Stimulated activated CD4-positive, alpha-beta T cell treated with anti-CD3 and anti-CD28 coated beads, TNF-alpha, amount 100 ng/mL, for 24 hours (primary cell): ENCODE measurements around the gene CSF2.

ENCODE experiments used
- DNase-seq, 3 experiments: peaks; one replicate each; pipeline ENCODE4 v3.0.0-alpha.2; 2020; ENCODE audit warnings: low read depth in 3 of 3

Gene CSF2

DNA sequence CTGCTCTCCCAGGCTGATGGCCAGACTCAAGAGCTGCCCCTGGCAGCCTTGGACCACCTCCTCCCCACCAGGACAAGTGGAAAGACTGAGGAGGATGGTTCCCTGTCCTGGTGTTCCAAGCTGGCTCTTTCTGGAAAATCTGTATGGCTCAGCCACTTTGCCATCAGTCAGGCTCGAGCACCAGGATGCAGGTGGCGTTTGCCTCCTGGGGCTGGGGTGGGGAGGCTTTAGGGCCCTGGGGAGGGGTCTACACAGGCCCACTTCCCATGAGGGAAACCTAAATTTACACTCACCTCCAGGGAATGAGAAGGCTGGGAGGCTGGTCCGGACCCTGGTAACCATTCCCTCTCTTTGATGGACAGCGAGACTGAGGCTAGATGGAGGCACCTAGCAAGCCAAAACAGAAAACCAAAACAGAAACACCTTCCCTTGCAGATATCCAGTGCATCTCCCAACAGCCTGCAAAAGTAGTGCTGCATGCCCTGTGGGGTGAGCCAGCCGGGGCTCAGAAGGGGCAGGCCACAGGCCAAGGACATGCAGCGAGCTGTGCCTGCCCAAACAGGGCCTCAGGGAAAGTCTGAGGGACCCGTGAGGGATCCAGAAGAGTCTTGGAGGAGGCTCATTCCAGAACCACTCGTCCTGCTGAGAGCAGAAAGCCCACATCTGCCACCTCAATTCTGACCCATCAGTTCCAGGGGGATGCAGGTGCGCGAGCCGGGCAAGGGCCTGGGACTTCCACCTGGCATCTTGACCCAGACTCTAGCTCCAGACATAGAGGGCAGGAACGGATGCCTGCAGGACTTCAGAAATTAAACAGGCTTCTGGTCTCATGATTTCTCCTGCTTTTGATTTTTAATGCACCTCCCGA lies 5.4 kb upstream of the CSF2 start:
- DNase-seq: no peak

GRCh38 chr5:132069561-132069960 lies 4.0 kb upstream of the CSF2 start:
- DNase-seq: no peak

GRCh38 chr5:132069994-132070393 lies 3.6 kb upstream of the CSF2 start:
- no peak for DNase-seq

- peak in 1 of 3 experiments; percentile 67 for DNase-seq
These were observed 2.9 kb upstream of the CSF2 start for GRCh38 chr5:132070460-132071337.

GRCh38 chr5:132071338-132071707 lies 2.3 kb upstream of the CSF2 start:
- no peak for DNase-seq

DNA sequence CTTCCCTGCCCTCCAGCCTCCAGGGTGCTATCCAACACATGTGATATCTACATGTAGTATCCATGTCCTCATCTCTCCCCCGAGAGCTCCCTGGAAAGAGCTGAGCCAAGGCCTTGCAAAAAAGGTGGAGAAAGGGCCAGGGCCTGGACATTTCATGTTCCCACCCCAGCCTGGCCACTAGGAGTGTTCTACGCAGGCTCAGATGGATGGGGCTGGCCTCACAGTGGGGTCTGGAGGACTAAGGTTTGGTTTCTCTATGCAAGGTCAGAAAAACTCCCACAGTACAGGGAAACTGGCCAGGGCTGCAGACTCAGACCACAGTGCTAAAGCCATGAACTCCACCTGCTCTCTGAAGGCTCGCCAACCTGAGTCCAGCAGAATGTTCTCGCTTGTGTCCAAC lies 1.5 kb upstream of the CSF2 start:
- no peak for DNase-seq

DNA sequence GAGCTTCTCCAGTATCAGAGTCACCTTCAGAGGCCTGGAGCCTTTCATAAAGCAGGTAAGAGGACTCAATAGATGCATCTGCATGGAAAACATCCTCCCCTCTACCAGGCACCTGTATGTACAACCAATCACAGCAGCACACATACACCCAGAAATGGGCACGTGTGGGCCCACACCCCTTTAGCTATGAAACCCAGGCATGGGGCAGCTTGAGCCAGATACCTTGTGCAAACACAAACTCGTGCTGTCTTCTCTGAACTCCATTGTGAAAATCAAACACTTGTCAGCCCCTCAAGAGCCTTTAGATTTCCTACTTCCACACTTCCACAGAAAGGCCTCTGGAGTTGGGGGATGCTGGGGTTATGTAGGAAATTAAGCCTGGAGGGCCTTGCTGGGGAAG lies 1.1 kb upstream of the CSF2 start:
- DNase-seq: no peak

DNA sequence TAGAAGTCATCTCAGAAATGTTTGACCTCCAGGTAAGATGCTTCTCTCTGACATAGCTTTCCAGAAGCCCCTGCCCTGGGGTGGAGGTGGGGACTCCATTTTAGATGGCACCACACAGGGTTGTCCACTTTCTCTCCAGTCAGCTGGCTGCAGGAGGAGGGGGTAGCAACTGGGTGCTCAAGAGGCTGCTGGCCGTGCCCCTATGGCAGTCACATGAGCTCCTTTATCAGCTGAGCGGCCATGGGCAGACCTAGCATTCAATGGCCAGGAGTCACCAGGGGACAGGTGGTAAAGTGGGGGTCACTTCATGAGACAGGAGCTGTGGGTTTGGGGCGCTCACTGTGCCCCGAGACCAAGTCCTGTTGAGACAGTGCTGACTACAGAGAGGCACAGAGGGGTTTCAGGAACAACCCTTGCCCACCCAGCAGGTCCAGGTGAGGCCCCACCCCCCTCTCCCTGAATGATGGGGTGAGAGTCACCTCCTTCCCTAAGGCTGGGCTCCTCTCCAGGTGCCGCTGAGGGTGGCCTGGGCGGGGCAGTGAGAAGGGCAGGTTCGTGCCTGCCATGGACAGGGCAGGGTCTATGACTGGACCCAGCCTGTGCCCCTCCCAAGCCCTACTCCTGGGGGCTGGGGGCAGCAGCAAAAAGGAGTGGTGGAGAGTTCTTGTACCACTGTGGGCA lies 642 bp downstream of the CSF2 start:
- DNase-seq: no peak

- peak in 1 of 3 experiments; percentile 50 for DNase-seq
These were observed 1.5 kb downstream of the CSF2 start for GRCh38 chr5:132074772-132075718.

DNA sequence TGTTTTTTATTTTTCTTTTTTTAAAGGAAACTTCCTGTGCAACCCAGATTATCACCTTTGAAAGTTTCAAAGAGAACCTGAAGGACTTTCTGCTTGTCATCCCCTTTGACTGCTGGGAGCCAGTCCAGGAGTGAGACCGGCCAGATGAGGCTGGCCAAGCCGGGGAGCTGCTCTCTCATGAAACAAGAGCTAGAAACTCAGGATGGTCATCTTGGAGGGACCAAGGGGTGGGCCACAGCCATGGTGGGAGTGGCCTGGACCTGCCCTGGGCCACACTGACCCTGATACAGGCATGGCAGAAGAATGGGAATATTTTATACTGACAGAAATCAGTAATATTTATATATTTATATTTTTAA lies 2.1 kb downstream of the CSF2 start:
- DNase-seq: no peak

GRCh38 chr5:132076202-132076830 lies 2.7 kb downstream of the CSF2 start:
- DNase-seq: no peak

- DNase-seq: no peak
These were observed 3.4 kb downstream of the CSF2 start for GRCh38 chr5:132076983-132077382.

- DNase-seq: no peak
These were observed 5.5 kb downstream of the CSF2 start for GRCh38 chr5:132079081-132079480.

- DNase-seq: no peak
These were observed 6.0 kb downstream of the CSF2 start for GRCh38 chr5:132079619-132080018.

DNA sequence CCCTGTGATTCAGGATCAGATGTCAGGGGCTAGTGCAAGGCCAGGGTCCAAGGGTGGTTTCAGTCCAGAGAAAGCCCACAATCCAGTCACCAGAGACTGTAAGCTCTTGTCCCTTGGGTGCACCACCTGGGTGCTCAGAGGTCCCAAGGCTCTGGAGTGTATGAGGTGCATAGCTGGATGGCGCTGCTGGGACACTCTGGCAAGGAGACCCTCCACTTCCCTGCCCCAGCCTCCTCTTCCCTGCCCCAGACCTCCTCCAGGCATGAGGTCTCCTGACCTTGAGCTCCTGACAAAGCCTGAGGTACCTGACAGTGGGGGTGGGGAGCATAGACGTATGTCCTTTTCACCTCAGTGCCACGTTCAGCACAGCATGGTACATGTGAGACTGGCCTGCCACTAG lies 7.0 kb downstream of the CSF2 start:
- DNase-seq: no peak

- DNase-seq: no peak
These were observed 7.9 kb downstream of the CSF2 start for GRCh38 chr5:132081458-132081857.

DNA sequence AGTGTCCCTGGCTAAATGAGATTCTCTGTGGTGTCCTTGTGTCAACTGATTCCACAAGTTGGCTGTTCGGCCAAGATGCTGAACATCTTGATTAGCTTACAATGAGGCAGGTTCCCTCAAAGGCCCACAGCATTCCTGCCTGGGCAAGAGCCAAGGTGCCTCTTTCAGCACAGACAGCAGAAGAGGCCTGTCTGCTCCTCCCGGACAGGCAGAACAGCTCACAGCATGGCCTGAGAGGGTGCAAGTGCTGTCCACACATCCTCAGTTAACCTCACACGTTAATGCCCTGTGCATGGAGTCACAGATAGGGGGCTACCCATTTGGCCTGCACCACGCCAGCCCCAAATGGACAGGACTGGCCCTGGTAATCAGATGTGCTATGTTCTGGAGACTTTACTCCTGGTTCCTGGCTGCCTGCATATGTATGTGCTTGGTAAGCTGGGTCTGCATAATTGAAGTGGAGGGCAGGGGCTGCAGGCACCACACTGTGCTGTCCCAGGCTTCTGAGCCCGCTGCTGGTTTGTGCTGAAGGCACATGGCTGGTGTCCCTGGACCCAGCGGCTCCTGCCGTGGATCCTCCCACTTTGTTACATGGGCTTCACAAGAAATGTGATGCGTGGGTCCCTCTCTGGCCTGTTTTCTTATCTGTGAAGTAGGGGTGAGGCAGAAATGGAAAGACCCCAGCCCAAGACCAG lies 8.9 kb downstream of the CSF2 start:
- no peak for DNase-seq

GRCh38 chr5:132083071-132083678 lies 9.6 kb downstream of the CSF2 start:
- DNase-seq: peak in 1 of 3 experiments; percentile 66

- no peak for DNase-seq
These were observed 12.1 kb downstream of the CSF2 start for GRCh38 chr5:132085686-132086085.
